Neural progenitor cell (in vitro differentiated cells): ENCODE results near the gene SLC44A5. TPM values are rescaled to one million over a fixed set of nuclear protein-coding genes. Genes with fewer than 3 reads are reported as not detected.
"Not testable (repeated sequence)": the region's sequence is repeated elsewhere in the genome, so short reads cannot be mapped to it uniquely, and the experiment has no call there.

ENCODE experiments used
- DNase-seq: peaks from one replicate; pipeline ENCODE4 v3.0.0-alpha.2; 2016; ENCODE audit warnings: low spot score
- H2AFZ ChIP-seq: fragments of 200-600 bp; sonication (generic); replicated peaks from 2 replicates; pipeline ENCODE4 v1.6.1; 2016; ENCODE audit warnings: antibody characterized with exemption
- H3F3A ChIP-seq: fragments of 200-600 bp; sonication (generic); 2 replicates; pipeline ENCODE4 v1.6.1; 2016; ENCODE audit warnings: antibody characterized with exemption, low read depth
- H3K27ac ChIP-seq: fragments of 200-600 bp; sonication (generic); 2 replicates; pipeline ENCODE4 v1.5.1; 2016; ENCODE audit warnings: mild to moderate bottlenecking
- H3K27me3 ChIP-seq: fragments of 200-600 bp; sonication (generic); 2 replicates; pipeline ENCODE4 v1.6.1; 2016; ENCODE audit warnings: mild to moderate bottlenecking, moderate library complexity
- H3K36me3 ChIP-seq: fragments of 200-600 bp; sonication (generic); 2 replicates; pipeline ENCODE4 v1.5.1; 2016
- H3K4me1 ChIP-seq: fragments of 200-600 bp; sonication (generic); 2 replicates; pipeline ENCODE4 v1.6.1; 2016; ENCODE audit warnings: mixed run types
- H3K4me2 ChIP-seq: fragments of 200-600 bp; sonication (generic); 2 replicates; pipeline ENCODE4 v1.6.1; 2016
- H3K4me3 ChIP-seq: fragments of 200-600 bp; sonication (generic); 2 replicates; pipeline ENCODE4 v1.5.1; 2016
- H3K79me2 ChIP-seq: fragments of 200-600 bp; sonication (generic); 2 replicates; pipeline ENCODE4 v1.6.1; 2016; ENCODE audit warnings: low read depth
- H3K9ac ChIP-seq: fragments of 200-600 bp; sonication (generic); 2 replicates; pipeline ENCODE4 v1.6.1; 2016
- H3K9me3 ChIP-seq: fragments of 200-600 bp; sonication (generic); 2 replicates; pipeline ENCODE4 v1.5.1; 2016; ENCODE audit warnings: low read depth
- H4K20me1 ChIP-seq: fragments of 200-600 bp; sonication (generic); 2 replicates; pipeline ENCODE4 v1.6.1; 2016; ENCODE audit warnings: low read depth
- H3K27ac Mint-ChIP-seq: 3 replicates; pipeline ENCODE4 v1.8.0; 2021; ENCODE audit warnings: mixed read lengths
- H3K27me3 Mint-ChIP-seq: 2 replicates; pipeline ENCODE4 v1.8.0; 2022; ENCODE audit warnings: low read depth, mild to moderate bottlenecking, inconsistent platforms, moderate library complexity, mixed read lengths; ENCODE audit not compliant: insufficient read depth
- H3K36me3 Mint-ChIP-seq: 3 replicates; pipeline ENCODE4 v1.8.0; 2021; ENCODE audit warnings: mixed read lengths
- H3K4me1 Mint-ChIP-seq: 3 replicates; pipeline ENCODE4 v1.8.0; 2021; ENCODE audit warnings: mixed read lengths
- H3K4me3 Mint-ChIP-seq: 3 replicates; pipeline ENCODE4 v1.8.0; 2021; ENCODE audit warnings: mild to moderate bottlenecking, moderate library complexity, mixed read lengths
- H3K9me3 Mint-ChIP-seq: 3 replicates; pipeline ENCODE4 v1.8.0; 2020; ENCODE audit warnings: mixed read lengths
- CTCF ChIP-seq: fragments of 200-600 bp; sonication (generic); IDR thresholded peaks from 2 replicates; pipeline ENCODE4 v1.5.1; 2017; ENCODE audit warnings: antibody characterized with exemption, mild to moderate bottlenecking
- EZH2 ChIP-seq: fragments of 200-600 bp; sonication (generic); IDR thresholded peaks from 2 replicates; pipeline ENCODE4 v1.6.1; 2017; ENCODE audit warnings: antibody characterized with exemption, mild to moderate bottlenecking, moderate library complexity
- EZH2phosphoT487 ChIP-seq: fragments of 200-600 bp; sonication (generic); IDR thresholded peaks from 2 replicates; pipeline ENCODE4 v1.6.1; 2017; ENCODE audit warnings: antibody characterized with exemption
- total RNA-seq: library from RNA; depleted of rRNA; stranded (reverse); fragments of >200 nt; gene quantifications from 2 replicates; pipeline ENCODE4 v1.2.3, GENCODE V29; 2015; ENCODE audit warnings: low replicate concordance

SLC44A5 gene
- total RNA-seq, 1 donor from 2014 or later, result 25.3 TPM

GRCh38 chr1:75487399-75487798, 123.5 kb downstream of the SLC44A5 start:
- H3K9me3 ChIP-seq, result no peaks in the 10 kb centered on the region

GRCh38 chr1:75484789-75485188, 126.1 kb downstream of the SLC44A5 start:
- TF ChIP-seq EZH2phosphoT487 (no peak), CTCF (no peak), EZH2 (no peak)
- Mint-ChIP-seq H3K27me3 (no peaks in the 10 kb centered on the region), H3K36me3 (peaks cover 2% of the 10 kb centered on the region), H3K4me1 (no peaks in the 10 kb centered on the region), H3K4me3 (no peak overlapping the region), H3K27ac (no peak overlapping the region), H3K9me3 (peaks cover 21% of the 10 kb centered on the region)
- H3K4me1 ChIP-seq, result no peaks in the 10 kb centered on the region
- H2AFZ ChIP-seq, result no peak overlapping the region
- H4K20me1 ChIP-seq, result no peaks in the 10 kb centered on the region
- DNase-seq, result no peak
- H3K27me3 ChIP-seq, result no peaks in the 10 kb centered on the region
- H3K36me3 ChIP-seq, result no peaks in the 10 kb centered on the region
- no peak overlapping the region for H3K4me2 ChIP-seq
- no peaks in the 10 kb centered on the region for H3K9me3 ChIP-seq
- H3K9ac ChIP-seq, result no peak overlapping the region
- H3K27ac ChIP-seq, result no peak overlapping the region
- no peaks in the 10 kb centered on the region for H3K79me2 ChIP-seq
- no peak overlapping the region for H3K4me3 ChIP-seq
- H3F3A ChIP-seq, result no peaks in the 10 kb centered on the region

More at GRCh38 chr1:75487399-75487798, 123.5 kb downstream of the SLC44A5 start:
- H3K9me3 Mint-ChIP-seq, result peaks cover 19% of the 10 kb centered on the region
- no peaks in the 10 kb centered on the region for H3K4me1 Mint-ChIP-seq
- peaks cover 2% of the 10 kb centered on the region for H3K36me3 Mint-ChIP-seq
- H3K4me1 ChIP-seq, result no peaks in the 10 kb centered on the region
- no peaks in the 10 kb centered on the region for H4K20me1 ChIP-seq
- H3K27me3 Mint-ChIP-seq, result no peaks in the 10 kb centered on the region
- H3K36me3 ChIP-seq, result no peaks in the 10 kb centered on the region
- H3K4me3 ChIP-seq, result no peak overlapping the region
- H3K27ac ChIP-seq, result no peak overlapping the region
- no peaks in the 10 kb centered on the region for H3K79me2 ChIP-seq
- H2AFZ ChIP-seq, result no peak overlapping the region
- H3K9ac ChIP-seq, result no peak overlapping the region
- no peak overlapping the region for H3K27ac Mint-ChIP-seq
- no peak overlapping the region for H3K4me3 Mint-ChIP-seq
- no peak for DNase-seq
- no peak overlapping the region for H3K4me2 ChIP-seq
- H3K27me3 ChIP-seq, result no peaks in the 10 kb centered on the region
- TF ChIP-seq EZH2phosphoT487 (no peak), EZH2 (no peak), CTCF (no peak)
- no peaks in the 10 kb centered on the region for H3F3A ChIP-seq

GRCh38 chr1:75482951-75483350, 128.0 kb downstream of the SLC44A5 start:
- no peak overlapping the region for H3K27ac Mint-ChIP-seq
- H4K20me1 ChIP-seq, result no peaks in the 10 kb centered on the region
- no peaks in the 10 kb centered on the region for H3F3A ChIP-seq
- H3K9me3 Mint-ChIP-seq, result peaks cover 23% of the 10 kb centered on the region
- H3K36me3 Mint-ChIP-seq, result peaks cover 2% of the 10 kb centered on the region
- no peak for TF ChIP-seq EZH2phosphoT487
- no peak for TF ChIP-seq CTCF
- H3K4me2 ChIP-seq, result no peak overlapping the region
- no peaks in the 10 kb centered on the region for H3K79me2 ChIP-seq
- H3K4me3 Mint-ChIP-seq, result no peak overlapping the region
- H3K27me3 ChIP-seq, result no peaks in the 10 kb centered on the region
- H3K9me3 ChIP-seq, result no peaks in the 10 kb centered on the region
- H3K4me1 ChIP-seq, result no peaks in the 10 kb centered on the region
- no peak overlapping the region for H3K4me3 ChIP-seq
- H3K4me1 Mint-ChIP-seq, result no peaks in the 10 kb centered on the region
- H3K27me3 Mint-ChIP-seq, result no peaks in the 10 kb centered on the region
- no peak overlapping the region for H2AFZ ChIP-seq
- H3K9ac ChIP-seq, result no peak overlapping the region
- DNase-seq, result no peak
- no peak overlapping the region for H3K27ac ChIP-seq
- no peaks in the 10 kb centered on the region for H3K36me3 ChIP-seq

GRCh38 chr1:75476486-75476885, 134.4 kb downstream of the SLC44A5 start:
- H2AFZ ChIP-seq, DNase-seq, H3F3A ChIP-seq, H3K4me3 Mint-ChIP-seq, H3K36me3 ChIP-seq, H3K27me3 Mint-ChIP-seq, H3K4me3 ChIP-seq, H3K4me1 Mint-ChIP-seq, H3K9me3 ChIP-seq, H3K9ac ChIP-seq, H3K4me2 ChIP-seq, H3K36me3 Mint-ChIP-seq, H3K27ac ChIP-seq, H4K20me1 ChIP-seq, H3K79me2 ChIP-seq, H3K4me1 ChIP-seq, H3K27ac Mint-ChIP-seq, H3K27me3 ChIP-seq: not testable (repeated sequence)
- peaks cover 11% of the 10 kb centered on the region for H3K9me3 Mint-ChIP-seq
